Prostate gland (tissue), 2 donors: ENCODE data around the gene MRPL18. TPM values are rescaled to one million over a fixed set of nuclear protein-coding genes. Genes with fewer than 3 reads are reported as not detected.
"Not testable (repeated sequence)": the region's sequence is repeated elsewhere in the genome, so short reads cannot be mapped to it uniquely, and the experiment has no call there.

Source experiments
- DNase-seq: peaks from one replicate; pipeline ENCODE4 v3.0.0-alpha.2; 2019; ENCODE audit warnings: low spot score
- H3K27ac ChIP-seq, 2 donors: fragments of 200-600 bp; sonication (generic); 2 replicates each; pipeline ENCODE4 v1.5.1; 2017 to 2019
- H3K27me3 ChIP-seq: fragments of 200-600 bp; sonication (generic); replicated peaks from 2 replicates; pipeline ENCODE4 v1.5.1; 2019; ENCODE audit not compliant: insufficient read depth
- H3K36me3 ChIP-seq, 2 donors: fragments of 200-600 bp; sonication (generic); 1 replicate in 1 of 2; 2 replicates in 1 of 2; pipeline versions ENCODE4 v1.5.1 to v1.8.1; 2017 to 2019
- H3K4me1 ChIP-seq: fragments of 200-600 bp; sonication (generic); replicated peaks from 2 replicates; pipeline ENCODE4 v1.5.1; 2019
- H3K4me3 ChIP-seq, 2 donors: fragments of 200-600 bp; sonication (generic); 2 replicates each; pipeline ENCODE4 v1.5.1; 2017 to 2019
- H3K9me3 ChIP-seq: fragments of 200-600 bp; sonication (generic); 2 replicates; pipeline ENCODE4 v1.5.1; 2017
- CTCF ChIP-seq, 4 experiments: fragments of 200-600 bp in 2 of 4; fragments of 450-650 bp in 2 of 4; sonication (generic) in 2 of 4; IDR thresholded peaks; 1 replicate in 3 of 4; 2 replicates in 1 of 4; pipeline ENCODE4 v1.5.1; 2016 to 2019; ENCODE audit warnings: antibody characterized with exemption in 4 of 4, mild to moderate bottlenecking in 2 of 4, moderate library complexity in 2 of 4
- POLR2A ChIP-seq: fragments of 450-650 bp; IDR thresholded peaks from one replicate; pipeline ENCODE4 v1.6.1; 2016; ENCODE audit warnings: antibody characterized with exemption, mild to moderate bottlenecking
- POLR2AphosphoS5 ChIP-seq: sonication (generic); formaldehyde crosslinking; IDR thresholded peaks from one replicate; pipeline ENCODE4 v1.6.1; 2017; ENCODE audit warnings: antibody characterized with exemption
- WGBS: methylation state at CpG from one replicate; pipeline ENCODE4 v1.1.5; 2018; 5-methylcytosine and 5-hydroxymethylcytosine counted together
- intact Hi-C: fragments of 100-400 bp; cut with DNase I; formaldehyde crosslinking; loops from one replicate; pipeline ENCODE4 v1.14.2; 2022
- total RNA-seq, 2 donors: library from RNA; depleted of rRNA; stranded (reverse); fragments of >200 nt; gene quantifications; one replicate each; pipeline ENCODE4 v1.1.0, GENCODE V29; 2016

Gene MRPL18
- total RNA-seq, 2 donors from 2014 or later, result 76.0 to 103 TPM

GRCh38 chr6:159819932-159820640, 29.8 kb downstream of the MRPL18 start:
- no peaks in the 10 kb centered on the region for H3K4me1 ChIP-seq
- H3K36me3 ChIP-seq, result no peaks in the 10 kb centered on the region
- 62% methylated on average over 28 of the region's 28 CpGs for WGBS
- H3K4me3 ChIP-seq, result no peak overlapping the region
- DNase-seq, result no peak
- no peaks in the 10 kb centered on the region for H3K27me3 ChIP-seq
- intact Hi-C loops, result no loop called here
- TF ChIP-seq POLR2A (no peak), CTCF (IDR thresholded peaks at IDR 0.05) (no peak), POLR2AphosphoS5 (no peak)
- no peak overlapping the region for H3K27ac ChIP-seq
- H3K9me3 ChIP-seq, result no peaks in the 10 kb centered on the region

GRCh38 chr6:159821122-159821521, 30.9 kb downstream of the MRPL18 start:
- H3K4me3 ChIP-seq, result no peak overlapping the region
- TF ChIP-seq CTCF (IDR thresholded peaks at IDR 0.05) (no peak), POLR2AphosphoS5 (no peak), POLR2A (no peak)
- no peaks in the 10 kb centered on the region for H3K36me3 ChIP-seq
- no peaks in the 10 kb centered on the region for H3K4me1 ChIP-seq
- no peak for DNase-seq
- no peak overlapping the region for H3K27ac ChIP-seq
- H3K9me3 ChIP-seq, result no peaks in the 10 kb centered on the region
- intact Hi-C loops, result no loop called here
- WGBS, result 85% methylated on average over 11 of the region's 11 CpGs
- no peaks in the 10 kb centered on the region for H3K27me3 ChIP-seq

- intact Hi-C loops, result no loop called here
- 88% methylated on average over 10 of the region's 10 CpGs for WGBS
- H3K9me3 ChIP-seq, result no peaks in the 10 kb centered on the region
- H3K27me3 ChIP-seq, result no peaks in the 10 kb centered on the region
- H3K4me1 ChIP-seq, result no peaks in the 10 kb centered on the region
- H3K4me3 ChIP-seq, result no peak overlapping the region
- no peak for DNase-seq
- TF ChIP-seq POLR2A (no peak), POLR2AphosphoS5 (no peak), CTCF (IDR thresholded peaks at IDR 0.05) (no peak)
- no peak overlapping the region for H3K27ac ChIP-seq
- no peaks in the 10 kb centered on the region for H3K36me3 ChIP-seq
Observed at GRCh38 chr6:159821726-159822125, 31.5 kb downstream of the MRPL18 start.

- no peak for DNase-seq
- Histone ChIP-seq H3K4me1 (no peaks in the 10 kb centered on the region), H3K27ac (no peak overlapping the region), H3K36me3 (no peaks in the 10 kb centered on the region), H3K4me3 (no peak overlapping the region), H3K27me3 (no peaks in the 10 kb centered on the region), H3K9me3 (no peaks in the 10 kb centered on the region)
- intact Hi-C loops, result no loop called here
- 96% methylated on average over 3 of the region's 3 CpGs for WGBS
- TF ChIP-seq POLR2A, result no peak
- no peak for TF ChIP-seq POLR2AphosphoS5
- TF ChIP-seq CTCF (IDR thresholded peaks at IDR 0.05), result no peak
Observed at GRCh38 chr6:159823953-159824352, 33.7 kb downstream of the MRPL18 start.

GRCh38 chr6:159824690-159825089, 34.4 kb downstream of the MRPL18 start:
- H3K9me3 ChIP-seq, H3K27me3 ChIP-seq, intact Hi-C loops, H3K27ac ChIP-seq, H3K4me3 ChIP-seq, DNase-seq, H3K36me3 ChIP-seq, H3K4me1 ChIP-seq: not testable (repeated sequence)
- 99% methylated on average over 9 of the region's 9 CpGs for WGBS
